Stimulated activated CD8-positive, alpha-beta memory T cell treated with anti-CD3 and anti-CD28 coated beads, Interleukin-4, amount 100 ng/mL, for 4 hours (primary cell): Measurements from ENCODE around the gene TRABD2B.

Source experiments
- DNase-seq, 2 donors: peaks; one replicate each; pipeline ENCODE4 v3.0.0-alpha.2; 2020; ENCODE audit warnings: low read depth in 2 of 2, low spot score in 1 of 2

The TRABD2B gene

DNA sequence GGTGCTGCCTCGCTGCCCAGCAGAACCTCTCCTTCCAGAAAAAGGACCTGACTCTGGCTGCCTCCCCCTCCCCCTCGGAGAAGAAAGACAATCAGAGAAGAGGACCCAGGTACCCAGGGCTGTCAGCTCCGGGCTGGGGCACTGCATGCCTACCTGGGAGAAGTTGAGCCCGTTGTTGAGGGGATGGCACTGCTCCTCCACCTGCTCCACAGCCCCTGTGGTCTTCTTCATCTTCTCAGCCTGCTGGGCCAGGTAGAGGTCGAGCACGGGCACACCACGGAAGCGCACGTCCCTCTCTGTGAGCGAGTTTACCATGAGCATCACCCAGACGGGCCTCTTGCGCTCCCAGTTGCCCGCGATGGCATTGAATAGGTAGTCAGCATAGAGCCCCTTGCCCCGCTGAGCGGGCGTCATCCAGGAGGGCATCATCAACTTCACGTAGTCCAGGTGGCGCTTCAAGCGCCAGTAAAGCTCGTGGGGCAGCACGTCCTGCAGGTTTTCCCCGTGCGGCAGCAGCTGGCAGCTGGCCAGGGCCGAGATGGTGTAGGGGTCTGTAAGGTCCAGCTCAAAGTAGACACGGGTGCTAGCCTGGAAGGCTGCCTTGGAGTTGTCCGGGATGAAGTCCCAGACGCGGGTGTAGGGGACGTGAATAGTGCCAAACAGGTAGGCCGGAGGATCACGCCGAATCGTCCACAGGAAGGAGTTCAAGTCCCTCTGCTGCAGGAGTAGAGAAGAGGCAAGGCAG, 3.1 kb downstream of the TRABD2B start:
- DNase-seq, result no peak

GRCh38 chr1:47993416-47993740, 3.8 kb downstream of the TRABD2B start:
- no peak for DNase-seq

DNA sequence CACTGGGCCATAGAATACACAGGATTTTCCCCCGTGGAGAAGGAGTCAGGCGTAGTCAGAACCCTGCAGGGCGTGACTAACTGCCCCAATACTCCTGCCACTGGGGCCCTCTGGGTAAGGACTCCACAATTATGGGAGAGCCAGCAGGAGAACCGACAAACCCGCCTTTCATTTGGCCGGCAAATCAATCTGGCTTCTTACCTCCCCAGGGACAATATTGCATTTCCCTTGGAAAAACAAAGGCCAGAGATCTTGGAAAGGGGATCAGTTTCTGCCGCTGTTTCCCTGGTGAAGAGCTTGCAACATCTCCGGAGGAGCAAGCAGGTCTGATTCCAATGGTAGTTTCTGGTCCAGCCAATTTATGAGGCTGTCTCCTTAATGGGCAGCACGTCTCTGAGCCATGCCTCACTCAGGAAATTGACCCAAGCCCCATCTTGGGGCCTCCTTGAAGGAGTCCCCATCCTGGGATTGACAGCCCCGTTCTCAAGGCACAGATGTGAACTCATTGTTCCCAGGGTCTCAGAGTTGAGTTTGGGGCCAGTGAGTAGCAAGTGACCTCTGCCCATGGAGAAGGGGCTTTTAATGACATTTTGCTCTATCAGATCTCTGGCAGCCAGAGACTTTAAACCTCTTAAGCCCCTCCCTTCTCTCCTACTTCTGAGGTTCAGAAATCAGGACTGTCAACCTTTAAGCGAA, 4.3 kb downstream of the TRABD2B start:
- no peak for DNase-seq

GRCh38 chr1:47991673-47992072, 5.5 kb downstream of the TRABD2B start:
- DNase-seq, result no peak

DNA sequence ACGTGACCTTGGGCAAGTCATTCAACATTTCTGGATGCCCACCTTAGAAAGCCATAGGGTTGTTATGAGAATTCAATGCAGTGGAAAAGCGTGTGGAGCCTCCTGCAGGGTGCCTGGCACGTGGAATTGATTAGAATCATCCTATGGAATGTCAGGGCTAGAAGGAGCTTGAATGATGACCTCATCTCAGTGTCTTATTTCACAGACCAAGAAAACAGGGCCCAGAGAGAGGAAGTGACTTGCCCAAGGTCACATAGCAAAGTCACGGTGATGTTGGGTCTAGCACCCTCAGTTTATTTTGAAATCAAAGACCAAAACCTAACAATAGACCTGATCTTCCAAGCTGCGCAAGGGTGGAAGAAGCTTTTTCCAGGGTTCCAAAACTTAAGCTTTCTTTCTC, 6.0 kb downstream of the TRABD2B start:
- no peak for DNase-seq

GRCh38 chr1:47990286-47990685, 6.9 kb downstream of the TRABD2B start:
- no peak for DNase-seq

- DNase-seq, result no peak
These were observed 9.6 kb downstream of the TRABD2B start for GRCh38 chr1:47987601-47988000.

GRCh38 chr1:47986761-47987200, 10.4 kb downstream of the TRABD2B start:
- DNase-seq, result no peak

DNA sequence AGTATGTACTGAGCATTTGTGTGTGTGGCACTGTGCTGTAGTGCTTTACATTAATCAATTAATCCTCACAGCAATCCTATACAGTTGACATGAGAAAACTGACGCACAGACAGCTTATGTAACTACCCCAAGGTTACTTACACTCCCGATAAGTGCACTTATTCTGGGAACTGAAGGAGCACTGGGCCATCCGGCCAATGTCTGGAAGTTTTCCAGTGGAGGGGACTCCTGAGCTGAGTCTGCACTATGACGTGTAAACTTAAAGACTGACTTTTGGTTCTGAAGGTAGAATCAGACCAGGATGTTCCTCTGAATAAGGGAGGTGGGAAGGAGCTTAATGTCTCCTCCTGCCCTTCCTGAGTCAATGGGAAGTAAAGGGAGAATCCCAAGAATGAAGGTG, 12.2 kb downstream of the TRABD2B start:
- DNase-seq, result no peak

GRCh38 chr1:47984175-47984789, 12.9 kb downstream of the TRABD2B start:
- DNase-seq, result no peak

GRCh38 chr1:47983691-47984090, 13.5 kb downstream of the TRABD2B start:
- DNase-seq, result no peak

- no peak for DNase-seq
These were observed 15.4 kb downstream of the TRABD2B start for GRCh38 chr1:47981667-47982350.

DNA sequence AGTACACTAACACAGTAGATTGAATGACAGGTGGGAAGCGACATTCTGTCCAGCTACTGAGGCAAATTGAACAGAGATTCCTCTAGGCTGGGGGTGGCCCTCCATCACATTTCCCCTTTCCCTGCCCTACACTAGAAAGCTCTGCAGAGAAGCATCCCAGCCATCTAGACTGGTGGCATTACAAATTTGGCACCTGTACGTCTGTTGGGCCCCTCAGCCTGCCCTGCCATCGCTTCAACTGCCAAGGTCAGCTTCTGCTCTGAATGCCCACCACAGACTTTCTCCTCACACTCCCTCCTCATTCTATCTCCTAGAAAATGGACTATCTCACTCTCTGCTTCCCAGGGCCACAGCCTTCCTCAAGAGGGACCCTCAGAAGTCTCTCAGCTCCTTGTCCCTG, 16.7 kb downstream of the TRABD2B start:
- DNase-seq, result no peak

GRCh38 chr1:47979724-47980123, 17.5 kb downstream of the TRABD2B start:
- DNase-seq, result no peak

DNA sequence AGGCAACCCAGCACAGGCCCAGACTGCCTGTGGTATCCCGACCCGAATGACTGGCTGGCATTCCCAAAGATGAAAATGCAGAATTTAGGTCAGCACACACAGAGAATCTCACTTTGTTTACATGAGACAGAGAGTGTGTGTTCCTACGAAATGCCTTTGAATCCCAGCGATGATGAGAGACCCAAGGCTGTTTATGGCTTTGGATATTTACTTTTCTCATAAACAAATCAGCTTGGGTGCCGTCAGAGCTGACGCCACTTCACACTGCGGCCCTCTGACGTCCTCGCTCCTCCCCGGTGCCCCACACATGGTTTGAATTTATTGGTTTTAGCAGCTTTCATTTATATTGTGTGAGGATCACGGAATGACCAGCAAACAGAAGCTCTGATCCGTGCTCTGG, 18.7 kb downstream of the TRABD2B start:
- DNase-seq, result no peak

- DNase-seq, result no peak
These were observed 20.5 kb downstream of the TRABD2B start for GRCh38 chr1:47976728-47977127.

DNA sequence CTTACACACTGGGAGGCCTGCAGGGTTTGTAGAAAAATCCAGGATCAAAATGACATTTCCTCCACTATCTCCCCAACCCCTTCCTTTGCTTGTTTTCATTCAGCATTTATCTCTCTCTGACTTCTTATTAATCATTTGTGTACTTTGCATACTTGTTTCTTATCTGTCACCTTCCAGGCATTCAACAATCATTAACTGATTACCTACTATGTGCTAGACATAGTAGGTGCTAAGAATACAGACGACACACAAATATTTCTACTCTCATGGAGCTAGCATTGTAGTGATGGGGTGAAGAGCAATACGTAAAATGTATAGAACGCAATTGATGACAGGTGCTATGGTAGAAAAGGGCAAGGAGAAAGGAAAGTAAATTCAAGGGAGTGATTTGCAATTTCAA, 20.9 kb downstream of the TRABD2B start:
- no peak for DNase-seq

- no peak for DNase-seq
These were observed 21.8 kb downstream of the TRABD2B start for GRCh38 chr1:47975302-47975921.

- DNase-seq, result no peak
These were observed 24.2 kb downstream of the TRABD2B start for GRCh38 chr1:47972864-47973432.

DNA sequence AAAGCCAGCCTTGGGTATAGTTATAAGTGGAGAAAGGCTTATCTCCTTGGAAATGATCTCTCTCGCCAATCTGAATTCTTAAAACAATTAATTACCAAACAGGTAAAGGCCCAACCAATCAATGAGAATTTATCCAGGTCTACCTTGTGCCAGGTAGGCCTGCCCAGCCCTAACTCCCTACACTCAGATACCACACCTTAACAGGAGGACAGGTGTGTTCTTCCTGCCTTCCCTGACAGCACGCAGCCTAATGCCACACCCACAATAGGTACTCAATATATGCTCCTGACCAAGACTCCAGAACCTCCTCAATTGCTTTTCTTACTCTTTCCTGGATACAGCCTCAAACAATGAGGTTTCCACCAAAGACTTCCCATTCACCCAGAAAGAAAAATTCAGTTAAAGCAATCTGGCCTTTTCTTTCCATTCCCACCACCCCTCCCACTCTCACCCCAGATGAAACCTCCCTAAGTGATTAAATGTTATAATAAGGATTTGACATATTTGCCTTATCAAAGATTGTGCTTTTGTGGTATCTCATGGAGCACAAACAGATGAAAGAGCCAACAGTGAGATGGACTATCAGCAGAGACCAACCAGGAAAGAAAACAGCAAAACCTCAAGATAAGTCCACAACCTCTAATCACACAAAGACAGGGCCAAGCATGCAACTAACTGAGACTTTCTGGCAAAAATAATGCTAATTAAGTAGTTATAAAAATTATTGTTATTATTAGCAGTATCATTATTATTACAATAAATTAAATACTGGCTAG, 25.6 kb downstream of the TRABD2B start:
- no peak for DNase-seq
